GM10248 (cell line): ENCODE results near the gene TMIE.

Experiments used
- CTCF ChIA-PET: fragments of 300-600 bp; sonication (Branson Sonifier 250); formaldehyde crosslinking; extraction: SDS; loops from one replicate; lab custom pipeline; 2021; ENCODE audit warnings: antibody characterized with exemption; lab: Yijun Ruan, JAX
- POLR2A ChIA-PET: fragments of 350-650 bp; sonication (Branson Sonifier 250); formaldehyde crosslinking; extraction: SDS; loops from one replicate; lab custom pipeline; 2020; ENCODE audit warnings: antibody characterized with exemption; lab: Yijun Ruan, JAX
- DNase-seq: peaks from one replicate; pipeline ENCODE4 v3.0.0; 2012; ENCODE audit errors: extremely low spot score
- TF ChIP-seq, protein P1 (sequence below): IDR thresholded peaks from 2 replicates; pipeline ENCODE4 v1.5.1; 2012; ENCODE audit warnings: mild to moderate bottlenecking, low read depth; ENCODE audit errors: extremely low read depth, missing control alignments, control extremely low read depth

The TMIE gene

DNA sequence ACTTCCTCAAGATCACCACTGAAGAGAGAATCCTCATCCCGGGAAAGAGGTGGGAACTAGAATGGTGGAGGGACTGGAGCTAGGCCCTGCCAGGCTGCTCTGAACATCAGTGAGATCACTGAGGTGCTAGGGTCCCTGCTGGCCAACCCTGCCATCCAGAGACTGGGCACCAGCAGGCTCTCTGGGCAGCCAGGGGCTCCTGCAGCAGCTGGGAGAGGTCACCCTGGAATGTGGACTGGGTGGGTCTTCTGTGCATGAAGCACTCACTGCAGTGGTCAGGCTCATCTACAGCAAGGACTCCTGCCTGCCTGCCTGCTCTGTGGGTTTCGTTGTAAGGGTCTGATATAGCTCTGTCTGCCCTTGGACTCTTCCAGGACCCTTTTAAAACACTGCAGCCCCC, 32.6 kb upstream of the TMIE start:
- POLR2A ChIA-PET: no interaction called here
- CTCF ChIA-PET: no interaction called here
- DNase-seq: no peak
- TF ChIP-seq, protein P1, sequence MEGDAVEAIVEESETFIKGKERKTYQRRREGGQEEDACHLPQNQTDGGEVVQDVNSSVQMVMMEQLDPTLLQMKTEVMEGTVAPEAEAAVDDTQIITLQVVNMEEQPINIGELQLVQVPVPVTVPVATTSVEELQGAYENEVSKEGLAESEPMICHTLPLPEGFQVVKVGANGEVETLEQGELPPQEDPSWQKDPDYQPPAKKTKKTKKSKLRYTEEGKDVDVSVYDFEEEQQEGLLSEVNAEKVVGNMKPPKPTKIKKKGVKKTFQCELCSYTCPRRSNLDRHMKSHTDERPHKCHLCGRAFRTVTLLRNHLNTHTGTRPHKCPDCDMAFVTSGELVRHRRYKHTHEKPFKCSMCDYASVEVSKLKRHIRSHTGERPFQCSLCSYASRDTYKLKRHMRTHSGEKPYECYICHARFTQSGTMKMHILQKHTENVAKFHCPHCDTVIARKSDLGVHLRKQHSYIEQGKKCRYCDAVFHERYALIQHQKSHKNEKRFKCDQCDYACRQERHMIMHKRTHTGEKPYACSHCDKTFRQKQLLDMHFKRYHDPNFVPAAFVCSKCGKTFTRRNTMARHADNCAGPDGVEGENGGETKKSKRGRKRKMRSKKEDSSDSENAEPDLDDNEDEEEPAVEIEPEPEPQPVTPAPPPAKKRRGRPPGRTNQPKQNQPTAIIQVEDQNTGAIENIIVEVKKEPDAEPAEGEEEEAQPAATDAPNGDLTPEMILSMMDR: no peak

DNA sequence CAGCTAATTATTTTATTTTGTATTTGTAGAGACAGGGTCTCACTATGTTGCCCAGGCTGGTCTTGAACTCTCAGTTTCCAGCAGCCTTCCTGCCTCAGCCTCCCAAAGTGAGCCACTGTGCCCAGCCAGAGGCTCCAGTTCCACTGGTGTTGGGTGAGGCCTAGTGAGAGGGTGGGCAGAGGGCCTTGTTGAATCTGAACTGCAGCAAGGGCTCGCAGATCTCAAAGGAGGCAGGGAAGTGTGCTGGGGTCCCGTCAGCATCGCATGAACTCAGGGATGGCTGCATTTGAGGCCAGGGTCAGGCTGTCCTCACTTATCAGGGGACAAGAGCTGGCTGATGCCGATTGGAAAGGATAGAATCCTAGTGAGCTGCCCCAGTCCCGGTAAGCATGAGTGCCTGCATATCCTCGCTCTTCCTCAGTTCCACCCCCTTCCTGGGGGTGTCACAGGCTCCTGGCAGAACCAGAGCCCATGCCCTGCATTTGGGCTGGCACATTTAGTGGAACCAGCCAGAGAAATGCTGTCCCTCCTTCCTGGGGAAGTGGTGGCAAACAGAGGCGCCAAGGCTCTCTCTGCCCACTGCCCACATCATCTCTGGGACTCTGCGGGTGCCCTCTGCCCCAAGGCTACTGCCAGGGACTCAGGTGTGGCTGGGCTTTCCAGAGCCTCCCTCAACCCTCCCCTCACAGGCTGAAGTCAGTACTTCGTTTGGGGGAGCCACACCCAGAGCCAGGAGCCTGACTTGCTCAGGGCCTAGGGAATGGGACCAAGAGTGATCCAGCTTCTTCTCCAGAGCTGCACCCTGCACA, 31.8 kb upstream of the TMIE start:
- CTCF ChIA-PET: interaction anchor here (0.8 kb wide), 1 partner anchor 181 kb away, joined by 3 read pairs; no protein-coding TSS in a partner anchor
- DNase-seq: no peak
- TF ChIP-seq, protein P1: no peak
- POLR2A ChIA-PET: interaction anchor here (0.6 kb wide), 1 partner anchor 121 kb away, joined by 3 read pairs; no protein-coding TSS in a partner anchor

DNA sequence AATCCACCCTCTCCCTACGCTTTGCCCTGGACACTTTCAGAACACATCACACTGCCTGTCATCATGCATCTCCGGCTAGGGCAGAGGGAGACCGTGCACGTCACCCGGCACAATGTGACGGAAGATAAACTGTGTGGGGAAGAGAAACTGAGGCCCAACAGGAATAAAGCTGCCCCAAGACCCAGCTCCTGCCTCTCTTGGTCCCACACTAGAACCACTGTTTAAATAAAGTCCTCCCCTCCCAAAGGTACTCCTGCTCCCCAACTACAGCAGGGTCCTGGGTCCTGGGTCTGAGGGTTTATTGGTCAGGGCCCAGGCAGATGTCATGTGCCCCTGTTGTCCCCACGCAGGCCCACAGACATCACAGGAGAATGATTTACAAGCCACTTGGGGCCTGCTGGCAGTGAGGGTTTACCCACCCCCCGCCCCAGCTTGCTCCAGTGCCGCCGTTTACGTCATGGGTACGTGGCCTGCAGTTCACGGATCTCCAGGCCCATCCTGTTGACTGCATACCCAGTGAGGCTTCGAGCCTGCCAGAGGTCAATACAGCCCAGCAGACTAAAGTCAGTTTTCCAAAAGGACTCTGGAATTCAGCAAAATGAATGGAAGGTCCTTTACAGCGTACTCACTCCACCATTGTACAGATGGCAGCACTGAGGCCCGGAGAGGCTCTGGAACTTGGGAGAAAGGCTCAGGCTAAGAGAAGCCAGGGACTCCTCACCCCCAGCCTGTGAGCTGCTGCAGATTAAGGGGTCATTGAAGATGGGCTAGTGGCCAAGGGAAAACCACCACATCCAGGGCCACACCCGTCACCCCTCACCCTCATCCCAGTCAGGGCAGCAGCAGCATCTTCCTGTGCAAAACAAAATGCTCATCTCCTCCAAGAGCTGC, 30.9 kb upstream of the TMIE start:
- CTCF ChIA-PET: interaction anchor here (0.8 kb wide), 1 partner anchor 182 kb away, joined by 3 read pairs; no protein-coding TSS in a partner anchor
- POLR2A ChIA-PET: interaction anchor here (0.6 kb wide), 1 partner anchor 120 kb away, joined by 3 read pairs; no protein-coding TSS in a partner anchor
- no peak for DNase-seq
- TF ChIP-seq, protein P1: no peak

DNA sequence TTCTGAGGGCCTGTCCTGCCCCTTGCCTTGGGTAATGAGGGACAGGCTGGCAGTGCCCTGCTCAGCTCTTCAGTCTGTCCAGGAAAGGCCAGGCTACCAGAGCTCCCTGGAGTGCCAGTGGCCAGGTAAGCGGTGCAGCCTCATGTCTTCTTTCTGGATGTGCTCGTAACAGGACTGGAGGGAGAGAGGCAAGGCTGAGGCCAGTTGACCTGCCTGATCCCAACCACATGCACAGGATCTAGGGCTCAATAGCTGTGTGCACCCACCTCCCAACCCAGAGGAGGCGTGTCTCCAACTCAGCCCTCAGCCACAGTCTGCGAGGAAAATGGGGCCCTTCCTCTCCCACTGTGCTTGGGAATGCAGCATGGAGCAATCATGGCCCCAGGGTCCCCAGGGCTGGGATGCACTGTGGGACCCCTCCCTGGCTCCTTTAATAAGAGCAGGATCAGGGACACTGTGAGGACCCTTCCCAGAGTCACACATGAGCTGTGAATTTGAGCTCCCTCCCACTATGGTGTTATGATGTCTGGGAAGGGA, 30.2 kb upstream of the TMIE start:
- DNase-seq: no peak
- ChIA-PET CTCF (interaction anchor here (0.9 kb wide), 1 partner anchor 26 kb away, joined by 3 read pairs; no protein-coding TSS in a partner anchor), POLR2A (no interaction called here)
- TF ChIP-seq, protein P1: no peak

DNA sequence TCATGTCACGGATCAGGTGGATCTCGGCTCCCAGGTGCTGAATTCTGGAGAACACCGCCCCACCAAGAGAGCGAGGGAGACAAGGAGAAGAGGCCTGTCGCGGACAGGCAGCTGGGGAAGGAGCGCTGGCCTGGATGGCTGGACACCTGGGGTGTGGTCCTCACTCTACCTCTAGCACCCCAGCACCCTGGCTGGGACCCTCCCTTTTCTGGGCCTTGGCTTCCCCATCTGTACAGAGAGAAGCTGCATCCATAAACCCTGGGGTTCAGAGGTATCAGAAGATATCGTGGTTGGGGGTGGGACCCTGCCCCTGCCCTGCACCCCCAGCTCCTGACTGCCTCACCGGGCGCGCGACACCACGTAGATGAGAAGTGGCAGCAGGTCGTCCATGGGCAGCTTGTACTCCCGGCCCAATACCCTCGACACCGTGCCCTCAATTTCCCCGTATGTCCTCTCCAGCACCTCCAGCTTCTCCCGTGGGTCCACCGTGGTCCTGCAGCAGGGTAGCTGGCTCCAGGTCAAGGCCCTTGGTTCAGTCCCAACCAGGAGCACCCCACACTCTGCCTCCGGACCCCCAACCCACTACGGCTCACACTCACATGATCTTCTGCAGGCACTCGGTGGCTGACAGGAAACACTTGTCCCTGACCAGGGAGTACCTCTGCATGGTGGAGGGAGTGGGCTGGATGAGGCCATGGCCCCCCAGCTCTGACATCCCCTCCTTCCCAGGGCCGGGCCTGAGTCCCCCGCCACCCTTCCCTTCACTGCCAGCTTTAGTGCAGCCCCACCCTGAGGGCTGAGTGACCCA, 29.4 kb upstream of the TMIE start:
- TF ChIP-seq, protein P1: no peak
- ChIA-PET POLR2A (no interaction called here), CTCF (interaction anchor here (0.9 to 1.3 kb wide), 2 partner anchors 25 to 47 kb away, joined by 3 read pairs; no protein-coding TSS in a partner anchor)
- no peak for DNase-seq
